Activated CD4-positive, alpha-beta T cell treated with anti-CD3 and anti-CD28 coated beads, Interleukin-2, Interleukin-4, amounts not matched to agents 100 ng/mL and 50 ng/mL, durations not matched to agents 16 hours and 8 hours (primary cell): Measurements from ENCODE around the gene MOSMO.
"Not testable (repeated sequence)": the region's sequence is repeated elsewhere in the genome, so short reads cannot be mapped to it uniquely, and the experiment has no call there.

Experiments
- DNase-seq: peaks from one replicate; pipeline ENCODE4 v3.0.0-alpha.2; 2020; ENCODE audit warnings: low spot score

MOSMO gene

GRCh38 chr16:22003195-22003594, 4.7 kb upstream of the MOSMO start:
- DNase-seq = no peak

GRCh38 chr16:22004341-22004740, 3.6 kb upstream of the MOSMO start:
- no peak for DNase-seq

- DNase-seq = no peak
These were observed 2.2 kb upstream of the MOSMO start for GRCh38 chr16:22005746-22006145.

- no peak for DNase-seq
These were observed 1.3 kb upstream of the MOSMO start for GRCh38 chr16:22006636-22007035.

GRCh38 chr16:22007159-22007508, 777 bp upstream of the MOSMO start:
- DNase-seq = no peak

- DNase-seq = no peak
These were observed 526 bp downstream of the MOSMO start for GRCh38 chr16:22008215-22009059.

GRCh38 chr16:22010902-22011301, 3.0 kb downstream of the MOSMO start:
- DNase-seq = no peak

GRCh38 chr16:22012241-22012640, 4.3 kb downstream of the MOSMO start:
- no peak for DNase-seq

- DNase-seq = no peak
These were observed 5.6 kb downstream of the MOSMO start for GRCh38 chr16:22013486-22013885.

GRCh38 chr16:22014271-22014873, 6.5 kb downstream of the MOSMO start:
- no peak for DNase-seq

GRCh38 chr16:22016927-22017326, 9.0 kb downstream of the MOSMO start:
- DNase-seq = no peak

- DNase-seq = no peak
These were observed 10.6 kb downstream of the MOSMO start for GRCh38 chr16:22018559-22018958.

GRCh38 chr16:22022151-22022550, 14.2 kb downstream of the MOSMO start:
- DNase-seq = no peak

GRCh38 chr16:22023505-22023904, 15.6 kb downstream of the MOSMO start:
- no peak for DNase-seq

- DNase-seq = not testable (repeated sequence)
These were observed 16.9 kb downstream of the MOSMO start for GRCh38 chr16:22024785-22025184.

GRCh38 chr16:22027633-22028032, 19.7 kb downstream of the MOSMO start:
- no peak for DNase-seq

- DNase-seq = no peak
These were observed 21.7 kb downstream of the MOSMO start for GRCh38 chr16:22029632-22030031.

- no peak for DNase-seq
These were observed 22.3 kb downstream of the MOSMO start for GRCh38 chr16:22030087-22030812.

GRCh38 chr16:22031483-22032083, 23.7 kb downstream of the MOSMO start:
- no peak for DNase-seq

- DNase-seq = no peak
These were observed 26.6 kb downstream of the MOSMO start for GRCh38 chr16:22034503-22034902.

GRCh38 chr16:22035153-22035552, 27.2 kb downstream of the MOSMO start:
- DNase-seq = peak; percentile 29

- DNase-seq = not testable (repeated sequence)
These were observed 36.0 kb downstream of the MOSMO start for GRCh38 chr16:22043882-22044281.

- DNase-seq = not testable (repeated sequence)
These were observed 38.0 kb downstream of the MOSMO start for GRCh38 chr16:22045888-22046287.
